SK-N-SH (cell line): ENCODE measurements around the gene MSH6. TPM values are rescaled to one million over a fixed set of nuclear protein-coding genes. Genes with fewer than 3 reads are reported as not detected.

Experiments
- CTCF ChIA-PET: fragments of 300-600, 350-600 bp; formaldehyde crosslinking; extraction: SDS; loops from one replicate; lab custom pipeline; 2021; lab: Yijun Ruan, JAX
- POLR2A ChIA-PET: fragments of 350-600 bp; sonication (Branson Sonifier 250); formaldehyde crosslinking; extraction: SDS; loops from one replicate; lab custom pipeline; 2020; ENCODE audit warnings: antibody characterized with exemption, inconsistent platforms; lab: Yijun Ruan, JAX
- DNase-seq: peaks from one replicate; pipeline ENCODE4 v3.0.0; 2012
- H2AFZ ChIP-seq: fragments of 200-600 bp; sonication (generic); 2 replicates; pipeline ENCODE4 v1.8.1; 2016; ENCODE audit warnings: antibody characterized with exemption, mild to moderate bottlenecking, low read depth
- H3F3A ChIP-seq: fragments of 200-600 bp; sonication (generic); replicated peaks from 2 replicates; pipeline ENCODE3; 2016; ENCODE audit warnings: antibody characterized with exemption, mild to moderate bottlenecking; ENCODE audit not compliant: insufficient read depth
- H3K27ac ChIP-seq, 2 experiments: fragments of 200-500 bp in 1 of 2; fragments of 200-600 bp in 1 of 2; sonication (Bioruptor generic) in 1 of 2; sonication (generic), shearing (Covaris generic) in 1 of 2; 2 replicates each; pipeline versions ENCODE4 v1.5.1 to v1.6.1; 2014 to 2016; ENCODE audit warnings: low read depth in 2 of 2, inconsistent platforms in 1 of 2, low read length in 1 of 2, mild to moderate bottlenecking in 1 of 2, mixed read lengths in 1 of 2
- H3K27me3 ChIP-seq: fragments of 200-600 bp; sonication (generic), shearing (Covaris generic); 2 replicates; pipeline ENCODE4 v1.6.1; 2016; ENCODE audit warnings: mixed run types; ENCODE audit not compliant: insufficient read depth
- H3K36me3 ChIP-seq, 2 experiments: fragments of 200-500 bp in 1 of 2; fragments of 200-600 bp in 1 of 2; sonication (Bioruptor generic) in 1 of 2; sonication (generic) in 1 of 2; replicated peaks in 1 of 2; 2 replicates each; pipeline versions ENCODE3 to v1.5.1; 2014 to 2016; ENCODE audit warnings: low read length in 1 of 2, mild to moderate bottlenecking in 1 of 2; ENCODE audit not compliant: insufficient read depth in 2 of 2, control insufficient read depth in 1 of 2
- H3K4me1 ChIP-seq, 2 experiments: fragments of 200-500 bp in 1 of 2; fragments of 200-600 bp in 1 of 2; sonication (Bioruptor generic) in 1 of 2; sonication (generic), shearing (Covaris generic) in 1 of 2; 2 replicates each; pipeline versions ENCODE4 v1.5.1 to v1.6.1; 2014 to 2016; ENCODE audit warnings: low read depth in 1 of 2, low read length in 1 of 2, mixed run types in 1 of 2; ENCODE audit not compliant: insufficient read depth in 2 of 2, control insufficient read depth in 1 of 2
- H3K4me2 ChIP-seq: fragments of 200-600 bp; sonication (generic), shearing (Covaris generic); 2 replicates; pipeline ENCODE4 v1.6.1; 2017; ENCODE audit warnings: mixed run types
- H3K4me3 ChIP-seq, 2 experiments: fragments of 200-500 bp in 1 of 2; fragments of 200-600 bp in 1 of 2; sonication (Bioruptor generic) in 1 of 2; sonication (generic), shearing (Covaris generic) in 1 of 2; 2 replicates each; pipeline versions ENCODE4 v1.5.1 to v1.8.1; 2014 to 2016; ENCODE audit warnings: low read depth in 2 of 2, inconsistent platforms in 1 of 2, low read length in 1 of 2, mild to moderate bottlenecking in 1 of 2, mixed read lengths in 1 of 2, moderate library complexity in 1 of 2
- H3K79me2 ChIP-seq: fragments of 200-600 bp; sonication (generic); 2 replicates; pipeline ENCODE4 v1.8.1; 2017; ENCODE audit warnings: mild to moderate bottlenecking; ENCODE audit not compliant: insufficient read depth
- H3K9ac ChIP-seq: fragments of 200-600 bp; sonication (generic); 2 replicates; pipeline ENCODE4 v1.6.1; 2017; ENCODE audit warnings: mixed run types
- H3K9me2 ChIP-seq: fragments of 200-600 bp; sonication (generic); 2 replicates; pipeline ENCODE4 v1.6.1; 2017; ENCODE audit warnings: mixed run types
- H3K9me3 ChIP-seq: fragments of 200-600 bp; sonication (generic); 2 replicates; pipeline ENCODE4 v1.6.1; 2017; ENCODE audit warnings: mixed run types, mild to moderate bottlenecking, moderate library complexity
- H4K20me1 ChIP-seq: fragments of 200-600 bp; sonication (generic); 2 replicates; pipeline ENCODE4 v1.6.1; 2017; ENCODE audit warnings: mild to moderate bottlenecking, mixed run types; ENCODE audit not compliant: insufficient read depth
- FOSL2 ChIP-seq: IDR thresholded peaks from 2 replicates; pipeline ENCODE4 v1.4.0; 2012; ENCODE audit warnings: low read depth, mild to moderate bottlenecking, moderate library complexity, borderline replicate concordance
- FOXM1 ChIP-seq: IDR thresholded peaks from 2 replicates; pipeline ENCODE4 v1.4.0; 2012; ENCODE audit warnings: low read depth, mild to moderate bottlenecking
- GABPA ChIP-seq: IDR thresholded peaks from 2 replicates; pipeline ENCODE4 v1.4.0; 2012; ENCODE audit warnings: low read depth, mild to moderate bottlenecking
- JUND ChIP-seq: IDR thresholded peaks from 2 replicates; pipeline ENCODE4 v1.4.0; 2012
- POLR2AphosphoS5 ChIP-seq: IDR thresholded peaks from 2 replicates; pipeline ENCODE4 v1.6.1; 2012; ENCODE audit warnings: low read depth, low read length
- RAD21 ChIP-seq: IDR thresholded peaks from 2 replicates; pipeline ENCODE4 v1.6.1; 2012; ENCODE audit warnings: mild to moderate bottlenecking, low read length
- RCOR1 ChIP-seq: fragments of 150-350 bp; IDR thresholded peaks from 2 replicates; pipeline ENCODE4 v1.6.1; 2017; ENCODE audit warnings: antibody characterized with exemption, low read length
- SIN3A ChIP-seq: IDR thresholded peaks from 2 replicates; pipeline ENCODE4 v1.6.1; 2012; ENCODE audit warnings: low read depth, mild to moderate bottlenecking, low read length, moderate library complexity, borderline replicate concordance
- TAF1 ChIP-seq: IDR thresholded peaks from 2 replicates; pipeline ENCODE4 v1.6.1; 2012; ENCODE audit warnings: low read depth, mild to moderate bottlenecking, low read length, moderate library complexity, borderline replicate concordance
- TCF12 ChIP-seq: IDR thresholded peaks from 2 replicates; pipeline ENCODE4 v1.4.0; 2012
- TEAD4 ChIP-seq: IDR thresholded peaks from 2 replicates; pipeline ENCODE4 v1.4.0; 2012; ENCODE audit warnings: mild to moderate bottlenecking, borderline replicate concordance; ENCODE audit not compliant: insufficient read depth
- WGBS: methylation state at CpG from one replicate; pipeline ENCODE4 v1.1.6; 2017; ENCODE audit warnings: low lambda C conversion rate; 5-methylcytosine and 5-hydroxymethylcytosine counted together
- polyA plus RNA-seq, 3 experiments: library from polyadenylated mRNA; depleted of rRNA; stranded (reverse); fragments of >200 nt; gene quantifications; 2 replicates each; pipeline ENCODE4 v1.2.3, GENCODE V29; 2012
- TF ChIP-seq, protein P1 (sequence below): fragments of 150-350 bp; IDR thresholded peaks from 2 replicates; pipeline ENCODE4 v1.6.1; 2016; ENCODE audit warnings: mild to moderate bottlenecking, low read depth, low read length
- TF ChIP-seq, protein P2 (sequence below): IDR thresholded peaks from 2 replicates; pipeline ENCODE4; 2012
- TF ChIP-seq, protein P3 (sequence below): IDR thresholded peaks from 2 replicates; pipeline ENCODE4 v1.4.0; 2012; ENCODE audit warnings: low read depth, borderline replicate concordance
- TF ChIP-seq, protein P4 (sequence below): IDR thresholded peaks from 2 replicates; pipeline ENCODE4 v1.6.1; 2012; ENCODE audit warnings: mild to moderate bottlenecking, low read depth, low read length, moderate library complexity
- TF ChIP-seq, protein P5 (sequence below): IDR thresholded peaks from 2 replicates; pipeline ENCODE4 v1.4.0; 2012; ENCODE audit warnings: low read depth, borderline replicate concordance

Gene MSH6
- polyA plus RNA-seq, 1 of the 3 experiments (the other 2 are of a cell fraction), result 16.4 TPM

DNA sequence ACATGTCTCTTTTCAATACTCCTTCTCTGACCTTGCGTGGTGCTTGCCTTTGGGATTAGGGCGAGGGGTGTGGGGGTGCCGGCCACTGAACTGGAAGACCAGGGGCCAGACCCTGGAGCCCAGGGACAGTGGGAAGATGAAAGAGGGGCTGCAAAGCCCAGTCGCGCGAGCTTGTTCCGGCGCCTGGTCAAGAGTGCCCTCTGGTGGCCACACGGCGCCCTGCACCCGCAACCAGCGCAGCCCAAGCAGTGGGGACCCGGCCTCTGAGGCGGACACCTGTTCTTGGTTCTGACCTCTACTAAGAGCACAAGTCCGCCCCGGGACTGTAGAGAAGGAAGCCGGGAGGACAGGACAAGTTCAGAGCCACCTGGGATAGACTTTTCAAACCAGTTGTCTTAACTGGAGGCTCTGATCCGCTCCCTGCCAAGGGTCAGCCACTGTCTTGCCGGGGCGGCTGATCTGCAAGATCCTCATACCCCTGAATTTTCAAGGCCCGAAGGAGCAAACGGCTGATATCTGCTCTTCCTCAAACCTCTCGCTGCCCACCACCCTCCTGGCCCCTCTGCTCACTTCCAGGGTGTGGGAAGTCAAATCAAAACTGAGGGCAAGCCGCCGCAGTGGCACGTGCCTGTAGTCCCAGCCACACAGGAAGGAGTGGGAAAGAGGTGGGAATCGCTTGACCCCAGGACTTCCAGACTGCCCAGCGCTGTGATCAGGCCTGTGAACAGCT, 14.9 kb upstream of the MSH6 start (continued):
- no peak for TF ChIP-seq FOXM1
- TF ChIP-seq, all 33 proteins: peak for 4

DNA sequence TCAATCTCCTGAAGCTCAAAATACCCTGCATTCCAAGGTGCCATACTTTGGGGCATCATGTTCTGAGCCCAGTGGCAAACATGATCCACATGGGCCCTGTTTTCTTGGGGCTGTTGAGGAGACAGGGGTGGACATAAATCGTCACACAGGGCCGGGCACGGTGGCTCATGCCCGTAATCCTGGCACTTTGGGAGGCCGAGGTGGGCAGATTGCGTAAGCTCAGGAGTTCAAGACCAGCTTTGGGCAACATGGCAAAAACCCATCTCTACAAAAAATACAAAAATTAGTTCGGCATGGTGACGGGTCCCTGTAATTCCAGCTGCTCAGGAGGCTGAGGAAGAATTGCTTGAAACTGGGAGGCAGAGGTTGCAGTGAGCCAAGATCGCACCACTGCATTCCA, 13.6 kb upstream of the MSH6 start:
- no peak for DNase-seq
- 86% methylated on average over 9 of the region's 9 CpGs for WGBS
- no peaks in the 10 kb centered on the region for H3K27me3 ChIP-seq
- H3K4me1 ChIP-seq, result no peaks in the 10 kb centered on the region
- H3K4me3 ChIP-seq, result no peak overlapping the region
- POLR2A ChIA-PET, result no interaction called here
- no peaks in the 10 kb centered on the region for H3K9me2 ChIP-seq
- CTCF ChIA-PET, result interaction anchor here (0.6 to 10.8 kb wide), 14 partner anchors 11 to 446 kb away, joined by 3 to 228 read pairs (median 6); partner anchors contain the start of gene MSH6
- H3F3A ChIP-seq, result peaks cover 4% of the 10 kb centered on the region
- H3K9me3 ChIP-seq, result no peaks in the 10 kb centered on the region
- H4K20me1 ChIP-seq, result no peaks in the 10 kb centered on the region
- H3K4me2 ChIP-seq, result no peak overlapping the region
- no peak overlapping the region for H2AFZ ChIP-seq
- no peak overlapping the region for H3K27ac ChIP-seq
- no peaks in the 10 kb centered on the region for H3K36me3 ChIP-seq
- TF ChIP-seq RAD21, result no peak
- TF ChIP-seq, protein P1, sequence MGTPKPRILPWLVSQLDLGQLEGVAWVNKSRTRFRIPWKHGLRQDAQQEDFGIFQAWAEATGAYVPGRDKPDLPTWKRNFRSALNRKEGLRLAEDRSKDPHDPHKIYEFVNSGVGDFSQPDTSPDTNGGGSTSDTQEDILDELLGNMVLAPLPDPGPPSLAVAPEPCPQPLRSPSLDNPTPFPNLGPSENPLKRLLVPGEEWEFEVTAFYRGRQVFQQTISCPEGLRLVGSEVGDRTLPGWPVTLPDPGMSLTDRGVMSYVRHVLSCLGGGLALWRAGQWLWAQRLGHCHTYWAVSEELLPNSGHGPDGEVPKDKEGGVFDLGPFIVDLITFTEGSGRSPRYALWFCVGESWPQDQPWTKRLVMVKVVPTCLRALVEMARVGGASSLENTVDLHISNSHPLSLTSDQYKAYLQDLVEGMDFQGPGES, result no peak
- H3K9ac ChIP-seq, result no peak overlapping the region
- H3K79me2 ChIP-seq, result no peaks in the 10 kb centered on the region

DNA sequence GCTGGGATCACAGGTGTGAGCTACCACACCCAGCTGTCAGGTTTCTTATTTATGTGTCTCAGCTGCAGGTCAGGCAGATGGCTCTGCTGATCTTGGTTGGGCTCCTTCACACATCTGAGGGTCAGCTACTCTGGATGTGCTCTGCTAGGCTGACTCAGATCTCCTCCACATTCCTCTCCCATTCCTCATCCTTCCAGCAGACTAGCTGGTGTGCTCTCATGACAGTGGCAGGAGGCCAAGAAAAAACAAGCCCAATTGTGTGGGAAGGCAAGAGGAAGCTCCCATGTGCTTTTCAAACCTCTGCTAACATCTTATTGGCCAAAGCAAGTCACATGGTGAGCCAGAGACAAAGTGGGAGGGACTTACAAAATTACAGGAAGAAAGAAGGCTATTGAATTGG, 11.7 kb upstream of the MSH6 start:
- no peaks in the 10 kb centered on the region for H4K20me1 ChIP-seq
- no peak overlapping the region for H3K4me2 ChIP-seq
- H3K9me3 ChIP-seq, result no peaks in the 10 kb centered on the region
- no peaks in the 10 kb centered on the region for H3K27me3 ChIP-seq
- no peak overlapping the region for H3K9ac ChIP-seq
- TF ChIP-seq TCF12 (peak; percentile 64), SIN3A (no peak), TAF1 (no peak), JUND (peak; percentile 34; the same call in 1 of the 2 replicates), TEAD4 (no peak), POLR2AphosphoS5 (no peak), RCOR1 (no peak), GABPA (no peak), FOSL2 (peak; percentile 71)
- TF ChIP-seq, protein P2, sequence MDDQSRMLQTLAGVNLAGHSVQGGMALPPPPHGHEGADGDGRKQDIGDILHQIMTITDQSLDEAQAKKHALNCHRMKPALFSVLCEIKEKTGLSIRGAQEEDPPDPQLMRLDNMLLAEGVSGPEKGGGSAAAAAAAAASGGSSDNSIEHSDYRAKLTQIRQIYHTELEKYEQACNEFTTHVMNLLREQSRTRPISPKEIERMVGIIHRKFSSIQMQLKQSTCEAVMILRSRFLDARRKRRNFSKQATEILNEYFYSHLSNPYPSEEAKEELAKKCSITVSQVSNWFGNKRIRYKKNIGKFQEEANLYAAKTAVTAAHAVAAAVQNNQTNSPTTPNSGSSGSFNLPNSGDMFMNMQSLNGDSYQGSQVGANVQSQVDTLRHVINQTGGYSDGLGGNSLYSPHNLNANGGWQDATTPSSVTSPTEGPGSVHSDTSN, result peak; percentile 39; the same call in 1 of the 2 replicates
- TF ChIP-seq, protein P3, sequence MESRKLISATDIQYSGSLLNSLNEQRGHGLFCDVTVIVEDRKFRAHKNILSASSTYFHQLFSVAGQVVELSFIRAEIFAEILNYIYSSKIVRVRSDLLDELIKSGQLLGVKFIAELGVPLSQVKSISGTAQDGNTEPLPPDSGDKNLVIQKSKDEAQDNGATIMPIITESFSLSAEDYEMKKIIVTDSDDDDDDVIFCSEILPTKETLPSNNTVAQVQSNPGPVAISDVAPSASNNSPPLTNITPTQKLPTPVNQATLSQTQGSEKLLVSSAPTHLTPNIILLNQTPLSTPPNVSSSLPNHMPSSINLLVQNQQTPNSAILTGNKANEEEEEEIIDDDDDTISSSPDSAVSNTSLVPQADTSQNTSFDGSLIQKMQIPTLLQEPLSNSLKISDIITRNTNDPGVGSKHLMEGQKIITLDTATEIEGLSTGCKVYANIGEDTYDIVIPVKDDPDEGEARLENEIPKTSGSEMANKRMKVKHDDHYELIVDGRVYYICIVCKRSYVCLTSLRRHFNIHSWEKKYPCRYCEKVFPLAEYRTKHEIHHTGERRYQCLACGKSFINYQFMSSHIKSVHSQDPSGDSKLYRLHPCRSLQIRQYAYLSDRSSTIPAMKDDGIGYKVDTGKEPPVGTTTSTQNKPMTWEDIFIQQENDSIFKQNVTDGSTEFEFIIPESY, result no peak
- TF ChIP-seq, protein P4, sequence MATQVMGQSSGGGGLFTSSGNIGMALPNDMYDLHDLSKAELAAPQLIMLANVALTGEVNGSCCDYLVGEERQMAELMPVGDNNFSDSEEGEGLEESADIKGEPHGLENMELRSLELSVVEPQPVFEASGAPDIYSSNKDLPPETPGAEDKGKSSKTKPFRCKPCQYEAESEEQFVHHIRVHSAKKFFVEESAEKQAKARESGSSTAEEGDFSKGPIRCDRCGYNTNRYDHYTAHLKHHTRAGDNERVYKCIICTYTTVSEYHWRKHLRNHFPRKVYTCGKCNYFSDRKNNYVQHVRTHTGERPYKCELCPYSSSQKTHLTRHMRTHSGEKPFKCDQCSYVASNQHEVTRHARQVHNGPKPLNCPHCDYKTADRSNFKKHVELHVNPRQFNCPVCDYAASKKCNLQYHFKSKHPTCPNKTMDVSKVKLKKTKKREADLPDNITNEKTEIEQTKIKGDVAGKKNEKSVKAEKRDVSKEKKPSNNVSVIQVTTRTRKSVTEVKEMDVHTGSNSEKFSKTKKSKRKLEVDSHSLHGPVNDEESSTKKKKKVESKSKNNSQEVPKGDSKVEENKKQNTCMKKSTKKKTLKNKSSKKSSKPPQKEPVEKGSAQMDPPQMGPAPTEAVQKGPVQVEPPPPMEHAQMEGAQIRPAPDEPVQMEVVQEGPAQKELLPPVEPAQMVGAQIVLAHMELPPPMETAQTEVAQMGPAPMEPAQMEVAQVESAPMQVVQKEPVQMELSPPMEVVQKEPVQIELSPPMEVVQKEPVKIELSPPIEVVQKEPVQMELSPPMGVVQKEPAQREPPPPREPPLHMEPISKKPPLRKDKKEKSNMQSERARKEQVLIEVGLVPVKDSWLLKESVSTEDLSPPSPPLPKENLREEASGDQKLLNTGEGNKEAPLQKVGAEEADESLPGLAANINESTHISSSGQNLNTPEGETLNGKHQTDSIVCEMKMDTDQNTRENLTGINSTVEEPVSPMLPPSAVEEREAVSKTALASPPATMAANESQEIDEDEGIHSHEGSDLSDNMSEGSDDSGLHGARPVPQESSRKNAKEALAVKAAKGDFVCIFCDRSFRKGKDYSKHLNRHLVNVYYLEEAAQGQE, result no peak
- TF ChIP-seq, protein P5, sequence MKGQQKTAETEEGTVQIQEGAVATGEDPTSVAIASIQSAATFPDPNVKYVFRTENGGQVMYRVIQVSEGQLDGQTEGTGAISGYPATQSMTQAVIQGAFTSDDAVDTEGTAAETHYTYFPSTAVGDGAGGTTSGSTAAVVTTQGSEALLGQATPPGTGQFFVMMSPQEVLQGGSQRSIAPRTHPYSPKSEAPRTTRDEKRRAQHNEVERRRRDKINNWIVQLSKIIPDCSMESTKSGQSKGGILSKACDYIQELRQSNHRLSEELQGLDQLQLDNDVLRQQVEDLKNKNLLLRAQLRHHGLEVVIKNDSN, result peak; percentile 63; the same call in 1 of the 2 replicates
- H2AFZ ChIP-seq, result no peak overlapping the region
- H3K79me2 ChIP-seq, result no peaks in the 10 kb centered on the region
- H3K27ac ChIP-seq, result no peak overlapping the region
- H3K36me3 ChIP-seq, result no peaks in the 10 kb centered on the region
- ChIA-PET CTCF (interaction anchor here (0.8 to 10.8 kb wide), 4 partner anchors 9 to 383 kb away, joined by 3 to 228 read pairs (median 50); partner anchors contain the start of gene MSH6), POLR2A (no interaction called here)
- peaks cover 4% of the 10 kb centered on the region for H3F3A ChIP-seq
- DNase-seq, result no peak
- H3K9me2 ChIP-seq, result no peaks in the 10 kb centered on the region
- H3K4me1 ChIP-seq, result no peaks in the 10 kb centered on the region
- H3K4me3 ChIP-seq, result no peak overlapping the region
